Stomach (tissue), 4 donors: ENCODE results near the gene ATP8A2.

Experiments
- EP300 ChIP-seq: sonication (generic); formaldehyde crosslinking; IDR thresholded peaks from one replicate; pipeline ENCODE4 v1.6.1; 2017; ENCODE audit warnings: antibody characterized with exemption
- POLR2A ChIP-seq, 4 donors: fragments of 450-650 bp; IDR thresholded peaks; one replicate each; pipeline ENCODE4 v1.6.1; 2016; ENCODE audit warnings: antibody characterized with exemption in 4 of 4, control low read depth in 2 of 4, mild to moderate bottlenecking in 1 of 4, moderate library complexity in 1 of 4
- TF ChIP-seq, protein P1 (sequence below), 7 experiments: fragments of 450-650 bp in 4 of 7; fragments of 200-600 bp in 3 of 7; sonication (generic) in 3 of 7; IDR thresholded peaks; one replicate each; pipeline ENCODE4 v1.5.1; 2016 to 2019; ENCODE audit warnings: antibody characterized with exemption in 7 of 7, control low read depth in 2 of 7, mild to moderate bottlenecking in 1 of 7

DNA sequence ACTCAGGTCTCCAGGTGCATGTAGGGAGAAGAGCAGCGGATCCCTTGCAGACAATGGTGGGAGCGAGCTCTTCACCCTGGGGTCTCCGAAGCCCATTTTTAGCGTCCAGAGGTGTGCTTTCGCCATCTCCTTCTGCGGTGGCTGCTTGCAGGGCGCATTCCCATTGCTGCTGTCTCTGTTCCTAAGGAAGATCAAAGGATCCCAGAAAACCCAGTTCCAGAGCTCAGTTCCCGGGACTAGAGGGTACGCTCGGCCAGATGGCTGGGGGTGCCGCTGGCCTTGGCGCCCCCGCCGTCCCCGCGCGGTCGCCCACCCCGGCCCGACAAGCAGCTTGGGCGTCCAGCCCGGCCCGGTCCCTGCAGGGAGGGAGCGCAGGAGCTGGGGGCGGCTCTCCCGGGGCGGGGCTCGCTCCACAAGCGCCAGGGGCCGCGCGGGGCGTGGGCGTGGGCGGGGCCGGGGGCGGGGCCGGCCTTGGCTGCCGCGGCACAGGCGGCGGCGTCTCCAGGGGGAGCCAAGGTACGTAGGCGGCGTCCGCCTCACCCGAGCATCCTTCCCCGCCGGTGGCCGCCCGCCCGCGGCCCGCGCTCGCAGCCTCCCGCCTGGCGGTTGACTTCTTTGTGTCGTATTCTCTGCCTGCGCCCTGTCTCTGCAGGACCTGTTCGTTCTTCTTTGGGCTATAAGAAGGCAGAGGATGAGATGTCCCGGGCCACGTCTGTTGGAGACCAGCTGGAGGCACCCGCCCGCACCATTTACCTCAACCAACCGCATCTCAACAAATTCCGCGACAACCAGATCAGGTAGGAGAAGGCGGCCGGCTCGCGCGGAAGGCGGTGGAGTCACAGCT is 96.8 kb downstream of the ATP8A2 start:
- TF ChIP-seq, protein P1, sequence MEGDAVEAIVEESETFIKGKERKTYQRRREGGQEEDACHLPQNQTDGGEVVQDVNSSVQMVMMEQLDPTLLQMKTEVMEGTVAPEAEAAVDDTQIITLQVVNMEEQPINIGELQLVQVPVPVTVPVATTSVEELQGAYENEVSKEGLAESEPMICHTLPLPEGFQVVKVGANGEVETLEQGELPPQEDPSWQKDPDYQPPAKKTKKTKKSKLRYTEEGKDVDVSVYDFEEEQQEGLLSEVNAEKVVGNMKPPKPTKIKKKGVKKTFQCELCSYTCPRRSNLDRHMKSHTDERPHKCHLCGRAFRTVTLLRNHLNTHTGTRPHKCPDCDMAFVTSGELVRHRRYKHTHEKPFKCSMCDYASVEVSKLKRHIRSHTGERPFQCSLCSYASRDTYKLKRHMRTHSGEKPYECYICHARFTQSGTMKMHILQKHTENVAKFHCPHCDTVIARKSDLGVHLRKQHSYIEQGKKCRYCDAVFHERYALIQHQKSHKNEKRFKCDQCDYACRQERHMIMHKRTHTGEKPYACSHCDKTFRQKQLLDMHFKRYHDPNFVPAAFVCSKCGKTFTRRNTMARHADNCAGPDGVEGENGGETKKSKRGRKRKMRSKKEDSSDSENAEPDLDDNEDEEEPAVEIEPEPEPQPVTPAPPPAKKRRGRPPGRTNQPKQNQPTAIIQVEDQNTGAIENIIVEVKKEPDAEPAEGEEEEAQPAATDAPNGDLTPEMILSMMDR (IDR thresholded peaks at IDR 0.05): no peak
- no peak for TF ChIP-seq EP300
- TF ChIP-seq POLR2A (IDR thresholded peaks at IDR 0.05): no peak
